ENCODE measurements around the gene PITX3.

Gene PITX3

GRCh38 chr10:102264371-102264770, 23.1 kb upstream of the PITX3 start:
- no peak for TF ChIP-seq CTCF (IDR thresholded peaks at IDR 0.05; ENCODE audit: low read length)
- no peak for TF ChIP-seq EZH2 (IDR thresholded peaks at IDR 0.05; ENCODE audit: borderline replicate concordance, low read length)

GRCh38 chr10:102262744-102263370, 21.5 kb upstream of the PITX3 start:
- H3K79me2 ChIP-seq (ENCODE audit: insufficient read depth, low read length) = no peaks in the 10 kb centered on the region
- no peaks in the 10 kb centered on the region for H3K9me3 ChIP-seq (ENCODE audit: low read length)
- no peaks in the 10 kb centered on the region for H3K27me3 ChIP-seq (ENCODE audit: insufficient read depth, low read length)
- no peaks in the 10 kb centered on the region for H3K4me1 ChIP-seq (ENCODE audit: insufficient read depth, low read length, severe bottlenecking)
- no peaks in the 10 kb centered on the region for H3F3A ChIP-seq (ENCODE audit: insufficient read depth, low read length)
- no peaks in the 10 kb centered on the region for H4K20me1 ChIP-seq (ENCODE audit: insufficient read depth, low read length)
- H3K4me2 ChIP-seq (ENCODE audit: low read length) = no peak overlapping the region
- H2AFZ ChIP-seq (ENCODE audit: low read length) = no peak overlapping the region
- no peaks in the 10 kb centered on the region for H3K9me2 ChIP-seq (ENCODE audit: low read depth, low read length)
- TF ChIP-seq CTCF (IDR thresholded peaks at IDR 0.05; ENCODE audit: low read length) (no peak), EZH2 (IDR thresholded peaks at IDR 0.05; ENCODE audit: borderline replicate concordance, low read length) (no peak)
- peaks cover 38% of the 10 kb centered on the region for H3K36me3 ChIP-seq (ENCODE audit: insufficient read depth, low read length)
- no peak overlapping the region for H3K27ac ChIP-seq (ENCODE audit: low read depth, low read length, poor library complexity, severe bottlenecking)
- H3K4me3 ChIP-seq (ENCODE audit: low read depth, low read length, poor library complexity, severe bottlenecking) = no peak overlapping the region
- H3K9ac ChIP-seq (ENCODE audit: low read length) = no peak overlapping the region

More at GRCh38 chr10:102264371-102264770, 23.1 kb upstream of the PITX3 start:
- Histone ChIP-seq H3K27me3 (ENCODE audit: insufficient read depth, low read length) (no peaks in the 10 kb centered on the region), H3F3A (ENCODE audit: insufficient read depth, low read length) (no peaks in the 10 kb centered on the region), H3K36me3 (ENCODE audit: insufficient read depth, low read length) (peaks cover 34% of the 10 kb centered on the region), H3K9me3 (ENCODE audit: low read length) (no peaks in the 10 kb centered on the region), H2AFZ (ENCODE audit: low read length) (no peak overlapping the region), H3K4me1 (ENCODE audit: insufficient read depth, low read length, severe bottlenecking) (no peaks in the 10 kb centered on the region), H3K4me3 (ENCODE audit: low read depth, low read length, poor library complexity, severe bottlenecking) (no peak overlapping the region), H3K27ac (ENCODE audit: low read depth, low read length, poor library complexity, severe bottlenecking) (no peak overlapping the region), H3K4me2 (ENCODE audit: low read length) (no peak overlapping the region), H3K79me2 (ENCODE audit: insufficient read depth, low read length) (no peaks in the 10 kb centered on the region), H4K20me1 (ENCODE audit: insufficient read depth, low read length) (no peaks in the 10 kb centered on the region), H3K9me2 (ENCODE audit: low read depth, low read length) (no peaks in the 10 kb centered on the region), H3K9ac (ENCODE audit: low read length) (no peak overlapping the region)

- H3K79me2 ChIP-seq (ENCODE audit: insufficient read depth, low read length) = no peaks in the 10 kb centered on the region
- no peak overlapping the region for H3K4me3 ChIP-seq (ENCODE audit: low read depth, low read length, poor library complexity, severe bottlenecking)
- TF ChIP-seq EZH2 (IDR thresholded peaks at IDR 0.05; ENCODE audit: borderline replicate concordance, low read length) (no peak), CTCF (IDR thresholded peaks at IDR 0.05; ENCODE audit: low read length) (no peak)
- H3F3A ChIP-seq (ENCODE audit: insufficient read depth, low read length) = no peaks in the 10 kb centered on the region
- H4K20me1 ChIP-seq (ENCODE audit: insufficient read depth, low read length) = no peaks in the 10 kb centered on the region
- no peaks in the 10 kb centered on the region for H3K9me3 ChIP-seq (ENCODE audit: low read length)
- H3K9ac ChIP-seq (ENCODE audit: low read length) = no peak overlapping the region
- H2AFZ ChIP-seq (ENCODE audit: low read length) = no peak overlapping the region
- no peaks in the 10 kb centered on the region for H3K9me2 ChIP-seq (ENCODE audit: low read depth, low read length)
- H3K27ac ChIP-seq (ENCODE audit: low read depth, low read length, poor library complexity, severe bottlenecking) = no peak overlapping the region
- peaks cover 38% of the 10 kb centered on the region for H3K36me3 ChIP-seq (ENCODE audit: insufficient read depth, low read length)
- H3K4me1 ChIP-seq (ENCODE audit: insufficient read depth, low read length, severe bottlenecking) = no peaks in the 10 kb centered on the region
- no peak overlapping the region for H3K4me2 ChIP-seq (ENCODE audit: low read length)
- no peaks in the 10 kb centered on the region for H3K27me3 ChIP-seq (ENCODE audit: insufficient read depth, low read length)
Measured at GRCh38 chr10:102261842-102262241, 20.5 kb upstream of the PITX3 start.
